Stimulated activated CD8-positive, alpha-beta memory T cell treated with anti-CD3 and anti-CD28 coated beads, Interleukin-15, amount 100 ng/mL, for 4 hours (primary cell): ENCODE data around the gene STOML2.

Source experiments
- DNase-seq, 2 donors: peaks; one replicate each; pipeline ENCODE4 v3.0.0-alpha.2; 2020; ENCODE audit warnings: low read depth in 2 of 2

The STOML2 gene

GRCh38 chr9:35107297-35108290, 4.7 kb upstream of the STOML2 start:
- no peak for DNase-seq

DNA sequence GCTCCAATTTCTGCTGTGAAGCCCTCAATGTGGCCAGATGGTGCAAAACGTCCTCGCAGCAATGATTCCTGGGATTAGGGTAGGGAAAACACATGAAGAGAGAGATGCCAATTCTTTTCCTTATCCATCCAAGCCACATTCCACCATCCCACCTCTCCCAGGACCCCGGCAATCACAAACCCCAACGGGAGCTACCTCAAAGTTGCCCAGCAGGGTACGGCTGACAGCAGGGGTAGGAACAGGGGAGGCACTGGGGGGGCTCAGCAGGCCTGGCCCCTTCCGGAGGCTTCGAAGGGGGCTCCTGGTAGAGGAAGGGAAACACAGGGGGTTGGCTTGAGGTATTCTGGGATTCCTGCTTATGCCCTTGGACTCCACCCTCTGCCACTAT, 3.4 kb upstream of the STOML2 start:
- no peak for DNase-seq

GRCh38 chr9:35105571-35106342, 2.8 kb upstream of the STOML2 start:
- no peak for DNase-seq

- no peak for DNase-seq
Measured at GRCh38 chr9:35105126-35105525, 2.2 kb upstream of the STOML2 start.

DNA sequence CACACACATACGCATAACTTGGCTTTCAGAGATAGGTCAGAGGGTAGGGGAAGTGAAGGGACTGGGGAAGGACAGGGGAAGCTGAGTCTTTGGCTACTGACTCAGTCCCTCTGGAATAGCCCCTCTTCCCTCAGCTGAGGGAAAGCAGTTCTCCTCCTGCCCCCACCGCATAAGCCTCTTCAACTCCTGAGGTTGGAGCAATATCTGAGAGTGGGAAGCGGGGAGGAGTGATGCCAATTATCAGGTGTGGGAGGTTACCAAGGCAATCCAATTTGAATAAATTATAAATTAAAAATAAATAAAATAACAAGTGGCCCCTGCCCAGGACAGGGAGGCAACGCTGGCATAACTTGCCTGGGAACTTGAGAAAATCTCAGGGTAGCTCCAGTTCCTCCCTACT, 1.7 kb upstream of the STOML2 start:
- no peak for DNase-seq

- no peak for DNase-seq
Measured at GRCh38 chr9:35103660-35104191, 795 bp upstream of the STOML2 start.

GRCh38 chr9:35102465-35102768, 514 bp downstream of the STOML2 start:
- DNase-seq = no peak

GRCh38 chr9:35097573-35097972, 5.4 kb downstream of the STOML2 start:
- no peak for DNase-seq

DNA sequence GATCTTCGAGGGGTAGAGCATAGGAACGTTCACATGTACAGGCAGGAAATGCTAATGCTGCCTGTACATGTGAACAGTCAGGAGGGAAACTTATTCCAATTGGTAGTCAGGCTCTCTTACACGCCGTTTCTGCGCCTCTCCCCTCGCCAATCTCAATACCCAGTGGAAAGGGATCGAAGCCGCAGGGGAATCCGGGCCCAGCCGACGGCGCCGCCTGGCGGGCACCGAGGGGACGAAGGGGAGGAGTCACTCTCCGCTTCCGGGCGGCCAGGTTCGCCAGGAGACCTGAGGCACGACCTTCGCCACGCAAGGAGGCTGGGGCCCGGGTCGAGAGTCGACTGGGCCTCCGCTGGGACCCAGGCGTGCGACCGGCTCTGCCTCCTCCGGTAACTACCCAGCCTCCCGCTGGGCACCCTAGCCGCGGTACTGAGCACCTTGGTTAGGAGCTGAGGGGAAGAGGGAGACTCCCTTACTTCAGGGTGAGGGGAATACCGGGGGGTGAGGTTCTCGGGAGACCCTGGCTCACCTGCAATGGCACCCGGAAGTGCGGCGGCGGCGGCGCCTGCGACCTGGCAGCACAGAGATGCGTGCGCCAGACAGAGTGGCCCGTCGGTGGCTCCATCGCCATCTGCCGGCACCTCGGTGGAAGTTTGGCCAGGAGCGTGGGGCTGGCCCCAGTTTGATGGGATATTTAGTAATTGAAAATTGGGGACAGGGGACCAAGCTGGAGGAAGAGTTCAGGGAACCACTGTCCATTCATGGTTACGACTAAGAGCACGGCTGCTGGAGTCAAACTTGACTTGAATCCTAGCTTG, 6.7 kb downstream of the STOML2 start, which contains the start of gene PIGO:
TSS of gene PIGO (minus strand) at position 557 of the 815 bp plus-strand sequence. CDS start 1,026 bp downstream, outside the sequence.
- peak; percentile 74 for DNase-seq

- no peak for DNase-seq
Measured at GRCh38 chr9:35091536-35091935, 11.4 kb downstream of the STOML2 start.

GRCh38 chr9:35089434-35089833, 13.5 kb downstream of the STOML2 start:
- DNase-seq = no peak

- no peak for DNase-seq
Measured at GRCh38 chr9:35085078-35085477, 17.9 kb downstream of the STOML2 start.

DNA sequence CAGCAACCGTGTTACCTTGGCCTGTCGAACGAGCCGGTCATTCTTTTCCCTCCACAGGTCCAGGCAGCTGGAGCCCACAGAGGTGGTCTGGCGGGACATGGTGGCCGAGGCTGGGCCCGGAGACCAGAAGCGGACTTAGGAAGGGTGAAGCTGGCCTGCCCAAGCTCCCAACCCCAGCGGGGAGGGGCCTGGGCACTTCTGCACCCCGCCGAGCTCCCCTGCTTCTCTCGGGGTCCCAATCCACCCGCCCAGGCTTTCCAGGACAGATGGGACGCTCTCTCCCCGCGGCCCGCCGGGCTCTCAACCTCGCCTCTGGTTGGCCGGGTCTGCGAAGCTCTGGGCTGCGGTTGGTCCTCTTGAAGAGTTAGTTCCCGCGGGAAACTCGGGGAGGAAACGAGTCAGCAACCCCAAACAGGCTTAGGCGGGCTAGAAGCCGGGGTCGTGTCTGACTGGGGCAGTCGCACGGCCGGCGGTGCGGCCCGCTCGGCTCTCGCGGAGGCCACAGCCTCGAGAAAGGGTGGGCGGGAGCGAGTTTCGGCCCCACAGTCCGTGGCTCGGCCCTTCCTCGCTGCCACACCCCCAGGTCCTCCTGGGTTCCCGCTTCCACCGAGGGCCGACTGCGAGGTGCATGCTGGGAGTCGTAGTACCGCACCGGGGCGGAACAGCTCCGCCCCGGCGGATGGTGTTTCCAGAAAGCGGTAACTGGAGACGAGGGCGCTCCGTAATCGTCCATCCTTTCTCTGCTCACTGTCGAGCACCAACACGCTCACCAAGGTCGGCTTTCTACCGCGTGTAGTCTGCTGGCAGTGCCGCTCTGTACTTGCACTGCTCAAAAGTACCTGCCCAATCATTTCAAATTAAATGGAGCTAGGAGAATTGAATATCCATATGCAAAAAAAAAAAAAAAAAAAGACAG, 23.2 kb downstream of the STOML2 start, which contains the start of gene FANCG:
TSS of gene FANCG (minus strand) at position 517 of the 916 bp plus-strand sequence. CDS start at position 99, 418 bp downstream.
- peak; percentile 61 for DNase-seq

- no peak for DNase-seq
Measured at GRCh38 chr9:35079041-35079425, 23.9 kb downstream of the STOML2 start.

GRCh38 chr9:35078066-35078465, 24.9 kb downstream of the STOML2 start:
- no peak for DNase-seq

DNA sequence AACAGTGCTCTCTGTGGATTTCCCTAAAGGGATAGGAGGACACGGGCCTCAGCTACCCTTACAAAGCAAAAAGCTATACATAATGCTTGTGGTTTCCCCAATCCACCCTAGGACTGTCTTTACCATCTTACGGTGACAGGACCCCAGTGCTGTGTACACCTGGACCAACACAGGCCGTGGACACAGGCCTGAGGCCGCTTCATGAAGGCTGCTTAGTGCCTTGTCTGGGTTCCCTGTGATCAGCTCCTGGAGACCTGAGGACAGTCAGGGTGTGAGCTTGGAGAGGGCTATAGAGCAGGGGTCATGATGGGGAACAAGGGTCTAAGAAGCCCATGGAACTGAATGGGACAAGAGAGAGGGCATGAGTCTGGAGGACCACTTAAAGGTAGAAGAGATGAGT, 26.1 kb downstream of the STOML2 start:
- DNase-seq = no peak

DNA sequence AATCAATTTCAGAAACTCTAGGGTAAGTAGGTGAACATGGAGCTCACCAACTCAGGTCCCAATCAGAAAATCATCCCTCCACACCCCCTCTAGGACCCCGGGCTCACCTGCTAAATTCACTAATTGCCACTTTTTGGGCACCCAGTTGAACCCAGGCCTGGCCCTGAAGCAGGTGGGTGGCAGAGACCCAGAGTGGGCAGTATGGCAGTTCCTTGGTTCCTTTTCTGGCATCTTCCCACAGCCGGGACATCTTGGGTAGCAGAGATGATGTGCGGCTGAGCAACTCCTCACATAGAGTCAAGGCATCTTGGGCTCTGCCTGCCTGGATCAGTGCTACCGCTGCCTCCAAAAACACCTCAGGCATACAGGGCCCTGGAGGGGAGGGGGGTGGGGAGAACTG, 27.6 kb downstream of the STOML2 start:
- no peak for DNase-seq

- DNase-seq = no peak
Measured at GRCh38 chr9:35074791-35075190, 28.1 kb downstream of the STOML2 start.

- no peak for DNase-seq
Measured at GRCh38 chr9:35074141-35074540, 28.8 kb downstream of the STOML2 start.

- DNase-seq = no peak
Measured at GRCh38 chr9:35073279-35073612, 29.7 kb downstream of the STOML2 start.
